Measurements from ENCODE around the gene GRK4. TPM values are rescaled to one million over a fixed set of nuclear protein-coding genes. Genes with fewer than 3 reads are reported as not detected.

The GRK4 gene
- total RNA-seq, 1 experiment from 2014 or later, result 4.2 TPM

DNA sequence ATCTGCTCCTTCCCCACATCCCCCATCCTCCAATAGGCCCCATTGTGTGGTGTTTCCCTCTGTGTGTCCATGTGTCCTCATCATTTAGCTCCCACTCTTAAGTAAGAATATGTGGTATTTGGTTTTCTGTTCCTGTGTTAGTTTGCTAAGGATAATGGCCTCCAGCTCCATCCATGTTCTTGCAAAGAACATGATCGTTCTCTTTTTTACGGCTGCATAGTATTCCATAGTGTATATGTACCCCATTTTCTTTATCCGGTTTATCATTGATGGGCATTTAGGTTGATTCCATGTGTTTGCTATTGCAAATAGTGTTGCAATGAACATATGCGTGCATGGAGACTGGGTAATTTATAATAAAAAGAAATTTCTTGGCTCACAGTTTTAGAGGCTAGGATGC, 31.5 kb downstream of the GRK4 start:
- no peak for TF ChIP-seq YY1 (IDR thresholded peaks at IDR 0.05; ENCODE audit: extremely low read depth, insufficient replicate concordance, low read depth, low read length)
- Histone ChIP-seq H3K27me3 (ENCODE audit: insufficient read depth, low read length) (no peaks in the 10 kb centered on the region), H4K20me1 (ENCODE audit: insufficient read depth) (no peaks in the 10 kb centered on the region), H3K36me3 (ENCODE audit: control insufficient read depth in 1 of 2, insufficient read depth in 2 of 2, low read length in 2 of 2) (no peaks in the 10 kb centered on the region), H3K9me2 (ENCODE audit: insufficient read depth) (no peaks in the 10 kb centered on the region), H2AFZ (ENCODE audit: low read depth, low read length, poor library complexity, severe bottlenecking) (no peak overlapping the region), H3K4me1 (ENCODE audit: control insufficient read depth in 1 of 2, insufficient read depth in 2 of 2, low read length in 2 of 2) (no peaks in the 10 kb centered on the region), H3K4me3 (replicated peaks in 1 of 2; ENCODE audit: low read depth in 1 of 2, low read length in 2 of 2) (no peak overlapping the region), H3K9ac (ENCODE audit: low read length) (no peak overlapping the region), H3K27ac (ENCODE audit: low read depth, low read length) (no peak overlapping the region), H3K9me3 (ENCODE audit: control insufficient read depth in 1 of 2, insufficient read depth in 1 of 2, low read depth in 1 of 2, low read length in 2 of 2) (no peaks in the 10 kb centered on the region), H3K79me2 (ENCODE audit: insufficient read depth, low read length) (no peaks in the 10 kb centered on the region), H3K4me2 (ENCODE audit: low read length) (no peak overlapping the region)
- intact Hi-C loops (cut with micrococcal nuclease), result no loop called here
- CTCF ChIA-PET, result no interaction called here
- DNase-seq (ENCODE audit: low read depth, low spot score) (no peak), ATAC-seq (no peak)
- RAD21 ChIA-PET (ENCODE audit: low non-redundant PET in 1 of 2, low total read pairs in 2 of 2, uncharacterized antibody in 2 of 2, unreplicated experiment in 2 of 2), result no interaction called here
- no TSS peak for BruUV-seq (replicated peaks)
- POLR2A ChIA-PET, result no interaction called here

DNA sequence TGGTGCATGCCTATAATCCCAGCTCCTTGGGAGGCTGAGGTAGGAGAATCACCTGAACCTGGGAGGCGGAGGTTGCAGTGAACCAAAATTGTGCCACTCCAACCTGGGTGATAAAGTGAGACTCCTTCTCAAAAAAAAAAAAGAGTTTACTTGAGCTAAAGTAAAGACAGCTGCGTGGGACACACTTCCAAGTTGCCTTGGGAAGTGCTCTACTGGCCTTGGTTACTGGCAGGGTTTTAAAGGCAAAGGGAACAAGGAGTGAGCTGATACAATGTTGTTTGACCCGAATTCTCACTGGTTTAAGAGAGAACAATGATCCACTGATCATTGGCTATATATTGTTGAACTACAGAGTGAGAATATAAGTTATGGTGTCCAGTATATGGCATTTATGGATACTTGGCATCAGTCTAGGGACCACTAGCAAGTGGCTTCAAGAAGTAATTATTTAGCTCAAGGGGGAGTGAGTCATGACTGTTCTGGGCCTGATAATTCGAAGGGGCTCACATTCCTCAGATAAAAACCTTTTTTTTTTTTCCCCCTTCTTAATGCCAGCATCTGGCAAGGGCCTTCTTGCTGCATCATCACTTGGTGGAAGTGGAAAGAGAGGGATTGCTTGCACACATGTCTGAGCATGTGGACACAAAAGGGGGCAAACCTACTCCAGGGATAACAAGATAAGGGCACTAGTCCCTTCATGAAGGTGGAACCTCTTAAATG, 32.3 kb downstream of the GRK4 start:
- Histone ChIP-seq H3K27me3 (ENCODE audit: insufficient read depth, low read length) (no peaks in the 10 kb centered on the region), H2AFZ (ENCODE audit: low read depth, low read length, poor library complexity, severe bottlenecking) (no peak overlapping the region), H4K20me1 (ENCODE audit: insufficient read depth) (no peaks in the 10 kb centered on the region), H3K9me2 (ENCODE audit: insufficient read depth) (no peaks in the 10 kb centered on the region), H3K4me1 (ENCODE audit: control insufficient read depth in 1 of 2, insufficient read depth in 2 of 2, low read length in 2 of 2) (no peaks in the 10 kb centered on the region), H3K4me2 (ENCODE audit: low read length) (no peak overlapping the region), H3K4me3 (replicated peaks in 1 of 2; ENCODE audit: low read depth in 1 of 2, low read length in 2 of 2) (no peak overlapping the region), H3K9me3 (ENCODE audit: control insufficient read depth in 1 of 2, insufficient read depth in 1 of 2, low read depth in 1 of 2, low read length in 2 of 2) (no peaks in the 10 kb centered on the region), H3K9ac (ENCODE audit: low read length) (no peak overlapping the region), H3K27ac (ENCODE audit: low read depth, low read length) (no peak overlapping the region), H3K79me2 (ENCODE audit: insufficient read depth, low read length) (no peaks in the 10 kb centered on the region), H3K36me3 (ENCODE audit: control insufficient read depth in 1 of 2, insufficient read depth in 2 of 2, low read length in 2 of 2) (no peaks in the 10 kb centered on the region)
- ATAC-seq, result no peak
- intact Hi-C loops (cut with micrococcal nuclease), result no loop called here
- DNase-seq (ENCODE audit: low read depth, low spot score), result no peak
- ChIA-PET CTCF (no interaction called here), POLR2A (no interaction called here), RAD21 (ENCODE audit: low non-redundant PET in 1 of 2, low total read pairs in 2 of 2, uncharacterized antibody in 2 of 2, unreplicated experiment in 2 of 2) (no interaction called here)
- no TSS peak for BruUV-seq (replicated peaks)
- no peak for TF ChIP-seq YY1 (IDR thresholded peaks at IDR 0.05; ENCODE audit: extremely low read depth, insufficient replicate concordance, low read depth, low read length)
- TF ChIP-seq, protein P1, sequence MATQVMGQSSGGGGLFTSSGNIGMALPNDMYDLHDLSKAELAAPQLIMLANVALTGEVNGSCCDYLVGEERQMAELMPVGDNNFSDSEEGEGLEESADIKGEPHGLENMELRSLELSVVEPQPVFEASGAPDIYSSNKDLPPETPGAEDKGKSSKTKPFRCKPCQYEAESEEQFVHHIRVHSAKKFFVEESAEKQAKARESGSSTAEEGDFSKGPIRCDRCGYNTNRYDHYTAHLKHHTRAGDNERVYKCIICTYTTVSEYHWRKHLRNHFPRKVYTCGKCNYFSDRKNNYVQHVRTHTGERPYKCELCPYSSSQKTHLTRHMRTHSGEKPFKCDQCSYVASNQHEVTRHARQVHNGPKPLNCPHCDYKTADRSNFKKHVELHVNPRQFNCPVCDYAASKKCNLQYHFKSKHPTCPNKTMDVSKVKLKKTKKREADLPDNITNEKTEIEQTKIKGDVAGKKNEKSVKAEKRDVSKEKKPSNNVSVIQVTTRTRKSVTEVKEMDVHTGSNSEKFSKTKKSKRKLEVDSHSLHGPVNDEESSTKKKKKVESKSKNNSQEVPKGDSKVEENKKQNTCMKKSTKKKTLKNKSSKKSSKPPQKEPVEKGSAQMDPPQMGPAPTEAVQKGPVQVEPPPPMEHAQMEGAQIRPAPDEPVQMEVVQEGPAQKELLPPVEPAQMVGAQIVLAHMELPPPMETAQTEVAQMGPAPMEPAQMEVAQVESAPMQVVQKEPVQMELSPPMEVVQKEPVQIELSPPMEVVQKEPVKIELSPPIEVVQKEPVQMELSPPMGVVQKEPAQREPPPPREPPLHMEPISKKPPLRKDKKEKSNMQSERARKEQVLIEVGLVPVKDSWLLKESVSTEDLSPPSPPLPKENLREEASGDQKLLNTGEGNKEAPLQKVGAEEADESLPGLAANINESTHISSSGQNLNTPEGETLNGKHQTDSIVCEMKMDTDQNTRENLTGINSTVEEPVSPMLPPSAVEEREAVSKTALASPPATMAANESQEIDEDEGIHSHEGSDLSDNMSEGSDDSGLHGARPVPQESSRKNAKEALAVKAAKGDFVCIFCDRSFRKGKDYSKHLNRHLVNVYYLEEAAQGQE (IDR thresholded peaks at IDR 0.05; ENCODE audit: low read depth), result no peak
- TF ChIP-seq POLR2AphosphoS5 (IDR thresholded peaks at IDR 0.05; ENCODE audit: low read depth, low read length), result no peak
- TF ChIP-seq SP1 (IDR thresholded peaks at IDR 0.05; ENCODE audit: low read depth), result no peak
- no peak for TF ChIP-seq FOSL1 (IDR thresholded peaks at IDR 0.05; ENCODE audit: low read depth)
- TF ChIP-seq SRF (IDR thresholded peaks at IDR 0.05; ENCODE audit: low read depth), result no peak
- no peak for TF ChIP-seq JUND (IDR thresholded peaks at IDR 0.05)
- TF ChIP-seq, protein P2, sequence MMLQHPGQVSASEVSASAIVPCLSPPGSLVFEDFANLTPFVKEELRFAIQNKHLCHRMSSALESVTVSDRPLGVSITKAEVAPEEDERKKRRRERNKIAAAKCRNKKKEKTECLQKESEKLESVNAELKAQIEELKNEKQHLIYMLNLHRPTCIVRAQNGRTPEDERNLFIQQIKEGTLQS (IDR thresholded peaks at IDR 0.05), result no peak
- no peak for TF ChIP-seq EZH2phosphoT487 (IDR thresholded peaks at IDR 0.05; ENCODE audit: borderline replicate concordance)
- TF ChIP-seq, protein P3, sequence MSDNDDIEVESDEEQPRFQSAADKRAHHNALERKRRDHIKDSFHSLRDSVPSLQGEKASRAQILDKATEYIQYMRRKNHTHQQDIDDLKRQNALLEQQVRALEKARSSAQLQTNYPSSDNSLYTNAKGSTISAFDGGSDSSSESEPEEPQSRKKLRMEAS (IDR thresholded peaks at IDR 0.05), result no peak
- TF ChIP-seq CBX3 (IDR thresholded peaks at IDR 0.05; ENCODE audit: low read depth), result no peak
- TF ChIP-seq, protein P4, sequence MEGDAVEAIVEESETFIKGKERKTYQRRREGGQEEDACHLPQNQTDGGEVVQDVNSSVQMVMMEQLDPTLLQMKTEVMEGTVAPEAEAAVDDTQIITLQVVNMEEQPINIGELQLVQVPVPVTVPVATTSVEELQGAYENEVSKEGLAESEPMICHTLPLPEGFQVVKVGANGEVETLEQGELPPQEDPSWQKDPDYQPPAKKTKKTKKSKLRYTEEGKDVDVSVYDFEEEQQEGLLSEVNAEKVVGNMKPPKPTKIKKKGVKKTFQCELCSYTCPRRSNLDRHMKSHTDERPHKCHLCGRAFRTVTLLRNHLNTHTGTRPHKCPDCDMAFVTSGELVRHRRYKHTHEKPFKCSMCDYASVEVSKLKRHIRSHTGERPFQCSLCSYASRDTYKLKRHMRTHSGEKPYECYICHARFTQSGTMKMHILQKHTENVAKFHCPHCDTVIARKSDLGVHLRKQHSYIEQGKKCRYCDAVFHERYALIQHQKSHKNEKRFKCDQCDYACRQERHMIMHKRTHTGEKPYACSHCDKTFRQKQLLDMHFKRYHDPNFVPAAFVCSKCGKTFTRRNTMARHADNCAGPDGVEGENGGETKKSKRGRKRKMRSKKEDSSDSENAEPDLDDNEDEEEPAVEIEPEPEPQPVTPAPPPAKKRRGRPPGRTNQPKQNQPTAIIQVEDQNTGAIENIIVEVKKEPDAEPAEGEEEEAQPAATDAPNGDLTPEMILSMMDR (IDR thresholded peaks at IDR 0.05 in 2 of 3, conservative IDR thresholded peaks at IDR 0.05 in 1 of 3; ENCODE audit: borderline replicate concordance in 1 of 3, insufficient read depth in 1 of 3, low read depth in 2 of 3, low read length in 2 of 3), result no peak
- TF ChIP-seq TCF7L2 (IDR thresholded peaks at IDR 0.05; ENCODE audit: borderline replicate concordance, extremely low read depth, insufficient read depth, insufficient read length), result no peak
- TF ChIP-seq RAD21 (IDR thresholded peaks at IDR 0.05; ENCODE audit: low read depth), result no peak
- TF ChIP-seq SIN3A (IDR thresholded peaks at IDR 0.05; ENCODE audit: low read depth), result no peak
